Tongue (tissue), 2 donors: ENCODE results near the gene SYNPO2. TPM values are rescaled to one million over a fixed set of nuclear protein-coding genes. Genes with fewer than 3 reads are reported as not detected.

Experiments used
- DNase-seq: peaks from one replicate; pipeline ENCODE4 v3.0.0-alpha.2; 2015
- total RNA-seq: library from RNA; depleted of rRNA; stranded (reverse); fragments of >200 nt; gene quantifications from one replicate; pipeline ENCODE4 v1.2.3, GENCODE V29; 2014

SYNPO2 gene
- total RNA-seq, 1 donor from 2014 or later = 111 TPM

DNA sequence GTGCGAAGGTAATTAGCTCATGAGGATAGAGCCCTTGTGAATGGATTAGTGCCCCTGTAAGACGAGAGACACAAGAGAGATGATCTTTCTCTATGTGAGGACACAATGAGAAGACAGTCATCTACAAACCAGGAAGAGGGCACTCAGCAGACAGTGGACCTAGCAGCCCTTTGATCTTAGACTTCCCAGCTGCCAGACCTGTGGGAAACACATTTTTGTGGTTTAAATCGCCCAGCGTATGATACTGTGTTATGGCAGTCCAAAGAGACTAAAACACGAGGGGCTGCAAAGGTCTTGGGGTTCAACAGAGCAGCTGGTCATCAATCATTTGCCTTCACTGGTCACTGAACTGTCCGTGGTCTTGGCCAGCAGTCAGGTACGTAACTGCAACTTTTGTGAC is 9.2 kb upstream of the SYNPO2 start:
- DNase-seq = no peak

DNA sequence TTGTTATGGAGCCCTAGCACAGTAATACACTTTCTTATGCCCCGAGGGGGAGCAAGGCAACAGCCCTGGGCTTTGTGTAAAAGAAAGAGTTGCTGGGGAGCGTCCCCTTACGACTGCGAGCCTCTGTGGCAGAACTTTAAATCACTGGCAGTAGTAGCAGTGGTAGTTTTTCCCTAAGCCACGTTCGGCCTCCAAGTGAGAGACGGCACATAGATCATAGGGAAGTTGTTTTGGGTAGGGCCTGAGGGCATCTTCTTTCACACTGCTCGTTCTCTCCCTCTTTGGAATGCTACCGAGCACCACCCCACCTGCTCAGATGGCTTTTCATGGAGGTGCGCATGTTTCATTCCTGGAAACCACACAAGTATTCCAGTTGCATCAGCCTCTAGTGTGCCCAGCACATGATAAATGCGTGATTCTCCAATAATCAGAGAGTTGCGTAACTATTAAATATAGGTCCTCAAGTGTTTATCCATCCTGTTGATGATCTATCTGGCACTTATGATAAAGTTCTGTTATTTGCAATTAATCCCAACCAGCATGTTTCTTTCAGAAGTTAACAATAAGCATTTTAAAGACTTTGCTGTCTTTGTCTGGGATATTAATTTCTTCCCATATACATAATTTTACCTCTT is 7.0 kb upstream of the SYNPO2 start:
- no peak for DNase-seq

DNA sequence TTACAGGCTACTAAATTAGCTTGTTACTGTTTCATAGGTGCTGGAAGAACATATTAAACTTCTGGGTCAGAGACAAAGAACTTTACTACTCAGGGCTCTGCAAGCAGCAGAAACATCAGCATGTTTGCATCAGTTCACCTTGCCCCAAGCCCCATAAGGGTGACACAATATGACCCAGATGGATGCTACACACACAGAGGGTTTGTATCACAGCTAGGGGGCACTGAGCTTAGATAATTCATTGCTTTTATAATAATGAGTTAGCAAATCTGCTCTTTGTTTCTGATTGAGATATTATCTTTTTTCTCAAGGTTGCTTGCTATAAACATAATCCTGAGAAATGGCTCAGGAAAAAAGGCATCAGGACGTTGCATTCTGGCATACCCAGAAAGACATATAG is 4.8 kb upstream of the SYNPO2 start:
- no peak for DNase-seq

DNA sequence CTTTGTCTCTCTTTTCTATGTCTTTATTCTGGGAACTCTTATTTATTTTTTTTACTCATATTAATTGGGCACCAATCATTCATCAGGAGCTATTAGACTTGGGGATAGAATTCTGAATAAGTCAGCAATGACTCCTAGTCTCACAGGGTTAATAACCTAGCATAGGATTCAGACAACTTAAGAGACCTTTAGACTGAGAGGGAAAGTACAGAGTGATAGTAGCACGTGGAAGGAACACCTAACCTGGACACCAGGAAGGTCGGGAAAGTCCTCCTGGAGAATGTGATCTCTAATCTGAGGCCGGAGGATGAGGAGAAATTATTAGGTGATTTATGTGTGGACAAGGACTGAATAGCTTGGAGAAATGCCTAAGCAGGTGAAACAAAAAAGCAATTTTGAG is 3.9 kb upstream of the SYNPO2 start:
- no peak for DNase-seq

DNA sequence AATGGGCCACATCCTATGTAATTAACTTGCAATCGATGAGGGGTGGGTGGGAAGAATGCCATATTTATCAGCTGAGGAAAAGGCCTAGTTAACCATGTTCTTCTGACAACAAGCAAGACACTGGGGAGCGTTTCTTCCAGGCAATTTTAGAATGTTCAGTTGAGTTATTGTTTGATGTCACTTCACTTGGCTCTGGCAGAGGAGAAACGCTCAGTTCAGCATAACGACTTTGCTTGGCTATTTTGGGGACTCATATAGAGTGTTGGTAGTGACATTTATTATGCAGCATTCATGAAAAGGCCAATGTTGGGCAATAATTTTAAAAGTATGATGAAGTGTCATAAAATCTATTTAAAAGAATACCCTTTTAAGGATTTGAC is 648 bp downstream of the SYNPO2 start:
- peak; percentile 22 for DNase-seq

DNA sequence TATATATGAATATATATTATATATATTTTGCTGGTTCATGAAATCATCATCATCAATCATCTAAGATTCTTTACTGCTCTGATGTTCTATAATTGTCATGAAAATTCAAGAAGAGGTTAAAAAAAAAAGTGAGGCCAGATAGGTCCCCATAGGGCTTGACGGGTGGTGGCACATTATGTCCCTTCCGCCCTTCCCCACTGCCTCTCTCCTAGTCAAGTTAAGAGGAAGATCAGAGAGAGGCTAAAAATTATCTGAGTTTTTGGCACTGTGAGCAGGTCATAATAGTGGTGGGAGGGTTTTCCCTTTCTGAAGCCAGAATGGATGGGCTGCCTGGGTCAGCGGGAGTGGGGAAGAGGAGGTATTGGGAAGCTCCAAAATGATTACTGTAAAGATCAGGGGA is 5.4 kb downstream of the SYNPO2 start:
- no peak for DNase-seq

DNA sequence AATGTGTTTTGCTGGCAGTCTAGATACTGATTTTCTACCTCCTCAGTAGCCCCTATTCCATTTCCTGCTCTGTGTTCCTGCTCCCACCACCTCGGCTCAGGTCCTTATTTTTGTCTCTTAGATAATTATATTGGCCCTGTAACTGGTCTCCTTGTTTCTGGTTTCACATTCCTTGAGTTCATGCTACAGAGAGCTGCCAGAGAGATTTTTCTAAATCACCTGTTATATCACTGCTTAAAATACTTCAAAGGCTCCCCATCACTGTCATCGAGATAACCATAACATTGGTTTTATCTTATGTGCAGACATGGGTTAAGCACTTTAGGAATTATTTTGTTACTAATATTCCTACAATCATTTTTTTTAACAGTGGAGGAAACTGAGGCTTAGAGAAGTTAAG is 9.6 kb downstream of the SYNPO2 start:
- DNase-seq = no peak

DNA sequence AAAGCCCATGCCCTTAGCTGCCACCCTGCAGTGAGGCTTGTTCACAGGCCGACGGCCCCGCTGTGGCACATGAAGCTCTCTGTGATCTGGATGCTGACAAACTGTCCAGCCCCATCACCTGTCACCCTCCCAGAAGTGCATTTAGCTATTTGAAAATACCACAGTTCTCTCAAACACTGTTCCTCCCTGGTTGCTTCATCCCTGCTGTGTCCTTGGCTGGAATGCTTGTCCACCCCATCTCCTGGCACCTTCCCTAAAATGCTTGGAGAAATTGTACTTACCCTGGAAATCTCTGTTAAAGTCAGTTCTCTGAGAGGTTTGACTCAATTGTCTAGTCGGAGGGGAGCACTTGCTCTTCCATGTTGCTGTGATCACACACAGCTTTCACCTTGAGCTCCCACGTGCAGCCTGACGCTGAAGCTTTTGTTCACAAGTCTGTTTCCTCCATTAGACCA is 10.1 kb downstream of the SYNPO2 start:
- DNase-seq = no peak

DNA sequence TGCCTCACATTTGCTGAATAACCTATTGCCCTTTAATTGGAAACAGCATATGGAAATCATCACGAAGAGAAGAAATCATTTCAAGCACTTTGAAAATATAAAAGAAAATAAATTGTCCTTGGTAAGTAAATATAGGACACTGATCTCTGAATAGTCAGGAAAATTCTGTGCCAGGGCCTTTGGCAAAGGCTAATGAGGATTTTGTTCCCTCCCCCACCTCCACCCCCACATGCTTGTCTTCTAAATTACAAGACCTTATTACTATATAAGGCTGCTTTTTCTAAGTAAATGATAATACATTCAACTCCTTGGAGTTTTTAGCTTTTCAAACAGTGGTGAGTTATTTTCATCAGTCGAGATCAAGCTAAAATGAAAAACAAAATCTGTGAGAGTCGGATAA is 15.8 kb downstream of the SYNPO2 start:
- DNase-seq = no peak

DNA sequence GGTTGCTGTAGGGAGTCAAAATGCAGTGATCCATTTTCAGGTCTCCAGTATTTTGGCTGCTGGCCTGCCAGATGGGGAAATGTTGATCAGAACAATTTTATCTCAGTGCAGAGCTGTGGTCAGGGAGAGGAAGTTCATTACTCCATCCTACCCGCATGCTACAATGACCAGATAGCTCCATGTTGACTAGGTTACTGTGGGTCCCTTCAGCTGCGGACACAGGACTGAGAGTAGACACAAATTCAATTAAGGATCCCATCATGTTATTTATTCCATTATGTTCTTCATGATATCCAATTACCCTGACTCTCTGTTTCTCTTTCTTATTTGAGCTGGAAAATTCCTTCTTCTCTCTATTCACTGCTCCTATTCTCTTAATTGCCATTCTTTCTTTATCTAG is 16.3 kb downstream of the SYNPO2 start:
- no peak for DNase-seq

DNA sequence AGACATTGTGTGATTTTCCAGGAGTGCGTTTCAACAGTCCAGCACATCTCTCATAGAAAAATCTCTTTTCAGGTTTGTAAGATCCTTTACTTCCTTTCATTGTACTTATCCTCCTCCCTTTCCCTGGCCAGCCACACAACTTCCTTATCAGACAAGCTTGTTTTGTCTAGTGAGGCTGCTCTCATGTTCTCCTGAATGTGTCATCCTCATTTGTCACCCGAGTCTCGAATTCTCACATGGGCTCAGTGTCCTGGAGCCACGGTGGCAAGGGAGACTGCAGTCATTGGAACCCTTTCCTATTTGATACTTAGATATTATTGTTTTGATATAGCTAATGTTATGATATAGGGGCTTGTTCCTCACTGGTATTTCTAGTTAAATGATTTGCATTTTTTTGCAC is 16.9 kb downstream of the SYNPO2 start:
- no peak for DNase-seq

DNA sequence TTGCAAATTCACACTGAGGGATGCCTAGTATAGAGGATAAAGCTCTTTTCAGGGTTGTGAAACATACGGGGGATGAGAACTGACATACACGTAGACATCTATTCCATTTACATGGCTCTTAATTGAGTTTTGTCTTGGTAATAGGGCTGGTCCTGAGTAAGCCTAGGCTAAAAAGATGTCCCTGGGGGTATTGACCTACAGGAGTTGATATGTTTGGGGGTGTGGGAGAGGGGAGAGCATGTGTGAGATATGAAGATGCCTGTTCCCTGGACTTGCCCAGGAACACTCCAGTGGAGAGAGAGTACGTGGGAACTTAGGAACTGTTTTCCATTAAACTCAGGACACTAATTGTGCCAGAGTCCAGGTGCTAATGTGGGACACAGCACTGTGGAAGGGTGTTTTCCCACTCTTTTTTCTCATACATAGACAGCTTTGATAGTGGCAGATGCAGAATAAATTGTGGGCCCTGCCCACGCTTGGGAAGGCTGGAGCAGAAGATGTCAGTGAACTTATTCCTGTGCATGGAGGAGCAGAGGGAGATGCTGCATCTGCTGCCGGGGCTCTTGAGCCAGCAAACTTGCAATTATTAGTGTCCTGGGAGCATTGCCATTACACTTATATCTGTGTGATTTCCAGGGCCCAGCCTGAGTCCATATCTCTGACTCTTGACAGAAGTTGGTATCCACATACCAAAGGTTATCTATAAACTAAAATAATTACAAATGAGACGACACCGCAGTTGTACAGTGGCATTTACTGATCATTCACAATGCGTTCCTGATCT is 20.7 kb downstream of the SYNPO2 start:
- DNase-seq = no peak

DNA sequence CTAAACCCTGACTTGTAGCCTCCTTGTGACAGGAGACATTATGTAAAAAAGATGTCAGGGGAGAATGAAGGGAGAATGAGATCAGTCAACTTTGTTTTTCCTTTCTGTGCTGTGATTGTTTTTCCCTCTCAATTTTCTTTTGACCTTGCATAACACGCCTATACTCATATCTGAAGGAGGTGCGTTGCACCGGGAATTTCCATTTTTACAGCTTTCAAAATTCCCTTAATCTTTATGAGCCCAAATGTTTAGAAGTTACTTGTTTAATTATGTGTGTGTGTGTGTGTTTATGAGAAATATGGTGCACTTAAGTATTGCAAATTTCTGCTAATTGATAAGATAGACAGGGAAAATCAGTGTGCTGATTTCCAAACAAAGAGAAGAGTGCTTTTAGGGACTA is 21.6 kb downstream of the SYNPO2 start:
- DNase-seq = no peak

DNA sequence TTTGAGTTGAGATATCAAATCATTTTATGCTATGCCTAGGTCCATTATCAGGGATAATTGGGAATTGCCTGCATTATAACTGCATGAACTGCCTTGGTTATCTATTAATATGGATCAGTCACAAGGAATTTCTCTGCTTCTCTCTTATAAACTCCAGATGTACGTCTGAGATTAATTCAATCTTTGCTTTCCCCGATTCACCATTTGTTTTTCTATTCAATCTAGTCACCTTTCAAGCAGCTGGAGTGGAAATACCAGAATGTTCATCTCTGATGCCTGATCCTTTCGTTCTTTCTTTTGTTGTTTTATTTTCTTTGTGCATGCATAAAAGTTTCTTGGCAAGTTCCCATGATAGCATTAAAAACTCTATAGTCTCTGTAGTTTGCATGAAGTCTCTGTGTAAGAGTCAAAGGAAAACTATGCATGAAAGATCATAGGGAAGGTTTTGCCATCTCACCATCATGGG is 22.6 kb downstream of the SYNPO2 start:
- no peak for DNase-seq

DNA sequence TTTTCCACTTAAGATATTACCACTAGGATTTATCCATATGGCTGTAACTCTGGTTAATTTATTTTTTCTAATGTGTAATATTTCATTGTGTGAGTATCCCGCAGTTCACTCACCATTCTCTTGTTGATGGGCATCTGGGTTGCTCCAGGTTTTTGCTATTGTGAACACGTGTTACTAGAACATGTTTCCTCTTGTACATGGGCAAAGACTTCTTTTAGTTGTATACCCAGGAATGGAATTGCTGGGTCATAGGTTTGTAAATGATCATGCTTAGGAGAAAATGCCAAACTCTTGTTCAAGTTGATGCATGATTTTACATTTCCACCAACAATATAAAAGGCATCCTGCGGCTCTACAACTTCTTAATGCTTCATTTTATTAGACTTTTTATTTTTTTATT is 26.8 kb downstream of the SYNPO2 start:
- DNase-seq = no peak

DNA sequence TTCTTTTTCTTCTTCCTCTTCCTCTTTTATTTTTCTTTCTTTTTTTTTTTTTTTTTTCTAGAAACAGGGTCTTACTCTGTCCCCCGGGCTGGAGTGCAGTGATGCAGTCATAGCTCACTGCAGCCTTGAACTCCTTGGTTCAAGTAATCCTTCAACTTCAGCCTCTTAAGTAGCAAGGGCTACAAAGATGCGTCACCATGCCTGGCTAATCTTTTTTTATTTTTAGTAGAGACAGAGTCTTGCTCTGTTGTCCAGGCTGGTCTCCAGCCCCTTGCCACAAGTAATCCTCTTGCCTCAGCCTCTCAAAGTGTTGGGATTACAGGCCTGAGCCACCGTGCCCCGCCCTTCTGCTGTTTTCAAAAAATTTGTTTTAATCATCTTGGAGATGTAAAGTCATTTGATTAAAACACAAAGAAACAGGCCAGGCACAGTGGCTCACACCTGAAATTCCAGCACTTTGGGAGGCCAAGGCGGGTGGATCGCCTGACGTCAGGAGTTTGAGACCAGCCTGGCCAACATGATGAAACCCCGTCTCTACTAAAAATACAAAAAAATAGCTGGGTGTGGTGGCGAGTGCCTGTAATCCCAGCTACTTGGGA is 28.1 kb downstream of the SYNPO2 start:
- DNase-seq = no peak

DNA sequence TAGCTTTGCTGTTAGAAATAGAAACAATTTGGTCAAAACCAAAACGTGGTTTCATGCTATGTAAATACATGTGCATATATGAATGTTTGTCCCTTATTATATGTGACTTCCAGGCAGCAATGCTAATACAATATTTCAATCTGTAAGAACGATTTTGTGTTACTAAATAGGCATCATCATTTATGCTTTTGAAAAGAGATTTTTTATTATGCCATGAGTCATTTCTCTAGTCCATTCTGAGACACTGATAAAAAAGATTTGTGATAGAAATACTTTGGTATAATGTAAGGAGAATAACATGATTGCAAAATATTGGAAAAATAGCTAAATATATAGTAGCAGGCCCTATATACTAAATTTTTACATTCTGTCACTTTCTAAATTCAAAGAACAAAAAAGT is 28.9 kb downstream of the SYNPO2 start:
- DNase-seq = no peak

DNA sequence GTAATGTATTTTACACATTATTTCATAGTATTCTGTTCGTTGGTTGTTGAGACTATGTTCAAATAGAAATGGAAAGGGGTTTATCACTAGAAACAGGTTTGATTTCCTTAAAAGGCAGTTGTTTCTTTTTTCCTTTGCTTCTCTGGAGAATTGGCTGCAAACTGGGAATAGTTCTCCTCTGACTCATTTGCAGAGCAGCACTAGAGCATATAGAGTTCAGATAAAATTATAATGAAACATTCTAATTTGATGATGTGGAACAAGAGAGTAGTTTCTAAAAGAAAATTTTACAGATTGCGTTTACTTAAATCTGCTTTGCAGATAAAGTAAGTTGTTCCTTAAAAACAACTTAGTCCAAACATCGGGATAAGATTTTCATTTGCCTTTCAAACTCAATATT is 29.7 kb downstream of the SYNPO2 start:
- DNase-seq = peak; percentile 62

DNA sequence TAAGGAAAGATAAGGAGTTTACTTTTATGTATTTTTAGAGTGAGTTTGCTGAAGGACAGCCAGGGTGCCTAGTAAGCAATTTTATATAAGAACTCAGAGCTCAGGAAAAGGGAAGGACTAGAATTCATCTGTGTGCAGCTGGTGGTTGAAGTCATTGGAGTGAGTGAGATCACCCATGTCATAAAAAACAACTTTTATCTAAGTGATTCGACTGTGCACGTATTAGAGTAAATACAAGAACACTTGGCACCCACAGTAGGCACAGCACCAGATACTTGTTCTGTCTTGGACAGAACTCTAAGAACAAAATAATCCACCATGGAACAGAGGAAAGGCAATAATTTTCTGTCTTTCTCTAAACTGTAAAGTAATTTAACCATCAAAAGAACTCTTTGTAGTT is 31.6 kb downstream of the SYNPO2 start:
- peak; percentile 69 for DNase-seq

DNA sequence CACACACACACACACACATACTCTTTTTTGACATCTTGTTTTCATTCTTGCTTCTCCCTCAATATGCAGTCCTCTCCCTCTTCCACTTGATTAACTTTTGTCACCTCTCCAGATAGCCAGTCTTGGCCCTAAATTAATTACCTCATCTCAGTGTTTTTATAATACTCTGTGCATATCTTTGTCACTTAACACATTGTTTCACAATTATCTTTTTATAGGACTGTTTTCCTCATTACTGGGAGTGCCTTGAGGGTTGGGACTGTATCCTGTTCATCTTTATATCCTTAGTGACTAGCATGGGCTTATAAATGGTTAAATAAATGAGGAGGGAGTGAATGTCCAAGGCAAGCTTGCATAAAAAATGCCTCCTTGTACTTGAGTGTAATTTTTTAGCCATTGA is 33.1 kb downstream of the SYNPO2 start:
- DNase-seq = no peak

DNA sequence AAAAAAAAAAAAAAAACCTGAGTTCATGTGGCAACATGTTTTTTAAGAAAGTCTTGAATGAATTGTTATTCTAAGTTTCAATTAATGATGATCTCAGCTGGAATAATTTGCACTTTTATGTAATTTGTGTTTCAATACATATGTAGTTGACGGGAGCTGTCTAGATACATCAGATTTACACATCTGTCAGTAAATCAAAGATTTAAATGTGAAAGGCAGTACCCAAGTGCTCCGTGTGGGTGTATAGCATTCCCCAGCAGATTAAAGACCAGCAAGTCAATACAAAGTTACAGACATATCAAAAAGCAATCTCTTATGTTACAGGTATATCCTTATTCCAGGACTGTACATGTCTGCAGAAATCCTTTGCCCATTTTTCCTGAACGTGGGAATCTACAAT is 35.2 kb downstream of the SYNPO2 start:
- DNase-seq = no peak

DNA sequence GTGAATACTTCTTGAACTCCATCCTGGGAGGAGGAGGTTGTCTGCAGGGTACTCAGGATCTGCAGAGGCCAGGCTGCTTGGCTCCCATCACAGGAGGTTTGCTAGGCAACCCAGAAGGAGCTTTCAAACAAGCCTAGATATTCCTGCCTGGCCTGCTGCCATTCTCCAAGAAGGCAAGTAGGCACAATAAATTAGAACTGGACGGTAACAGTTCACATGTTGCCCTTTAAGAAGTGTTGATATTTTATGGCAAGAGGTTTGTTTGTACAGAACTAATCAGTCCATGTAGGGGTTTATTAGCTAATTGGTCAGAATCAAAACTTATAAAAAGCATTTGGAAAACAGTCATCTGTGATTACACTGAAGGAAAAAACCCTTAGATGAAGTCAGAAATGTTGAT is 39.3 kb downstream of the SYNPO2 start:
- DNase-seq = peak; percentile 58

DNA sequence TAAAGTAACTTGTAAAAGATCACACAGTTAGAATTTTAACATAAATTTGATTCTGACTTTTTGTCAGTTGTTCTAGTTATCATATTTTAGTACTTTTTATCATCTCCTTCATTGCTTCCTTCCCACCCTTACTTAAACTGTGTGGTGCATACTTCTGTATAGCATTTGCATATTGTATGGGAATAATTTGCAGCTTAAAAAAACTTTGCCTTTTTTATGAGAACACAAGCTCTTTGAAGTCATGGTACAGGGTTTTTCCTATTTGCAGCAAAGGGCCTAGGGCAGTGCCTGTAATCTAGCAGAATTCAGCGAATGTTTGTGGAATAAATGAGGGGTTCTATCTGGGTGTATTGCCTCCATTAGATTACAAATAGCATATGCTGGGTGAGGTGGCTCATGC is 41.6 kb downstream of the SYNPO2 start:
- DNase-seq = no peak

DNA sequence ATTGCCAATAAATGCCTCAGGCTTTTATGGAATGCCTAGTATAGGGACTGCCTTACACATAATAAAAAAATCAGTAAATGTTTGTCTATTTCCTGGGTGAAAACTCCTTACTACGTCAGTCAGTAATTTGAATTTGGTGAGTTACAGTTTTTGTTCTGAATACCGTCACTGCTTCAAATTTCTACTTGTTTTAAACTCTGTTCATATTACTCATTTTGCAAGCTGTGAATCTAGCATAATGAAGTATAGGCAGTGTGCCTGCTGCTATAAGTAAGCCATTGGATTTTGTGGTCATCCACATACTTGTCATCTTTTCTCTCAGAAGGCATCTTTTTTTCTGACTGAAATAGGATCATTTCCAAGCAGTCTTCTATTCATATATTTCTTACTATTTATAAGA is 43.1 kb downstream of the SYNPO2 start:
- DNase-seq = no peak
